Thyroid gland (tissue), 4 donors: ENCODE results near the gene STUM. TPM values are rescaled to one million over a fixed set of nuclear protein-coding genes. Genes with fewer than 3 reads are reported as not detected.
"Not testable (repeated sequence)": the region's sequence is repeated elsewhere in the genome, so short reads cannot be mapped to it uniquely, and the experiment has no call there.

Experiments used
- DNase-seq, 2 donors: peaks; one replicate each; pipeline ENCODE4 v3.0.0-alpha.2; 2019
- H3K27ac ChIP-seq, 3 donors: fragments of 200-600 bp; sonication (generic); 1 replicate in 2 of 3; 2 replicates in 1 of 3; pipeline ENCODE4 v1.5.1; 2016 to 2019; ENCODE audit warnings: mild to moderate bottlenecking in 1 of 3, moderate library complexity in 1 of 3
- H3K27me3 ChIP-seq: fragments of 200-600 bp; sonication (generic); one replicate; pipeline ENCODE4 v1.5.1; 2019
- H3K36me3 ChIP-seq, 2 donors: fragments of 200-600 bp; sonication (generic); one replicate each; pipeline ENCODE4 v1.5.1; 2016 to 2019
- H3K4me1 ChIP-seq, 2 donors: fragments of 200-600 bp; sonication (generic); one replicate each; pipeline ENCODE4 v1.5.1; 2017 to 2019
- H3K4me3 ChIP-seq, 3 donors: fragments of 200-600 bp; sonication (generic); replicated peaks in 1 of 3; 1 replicate in 2 of 3; 2 replicates in 1 of 3; pipeline ENCODE4 v1.5.1; 2016; ENCODE audit warnings: mild to moderate bottlenecking in 1 of 3
- H3K9me3 ChIP-seq: fragments of 200-600 bp; sonication (generic); one replicate; pipeline ENCODE4 v1.5.1; 2017
- POLR2A ChIP-seq, 2 donors: fragments of 450-650 bp; IDR thresholded peaks; one replicate each; pipeline ENCODE4 v1.6.1; 2017; ENCODE audit warnings: antibody characterized with exemption in 2 of 2, mild to moderate bottlenecking in 2 of 2, moderate library complexity in 1 of 2
- WGBS, 2 donors: methylation state at CpG; one replicate each; pipeline ENCODE4 v1.1.5; 2017; 5-methylcytosine and 5-hydroxymethylcytosine counted together
- intact Hi-C: fragments of 100-400 bp; cut with DNase I; formaldehyde crosslinking; loops from one replicate; pipeline ENCODE4 v1.15.1; 2023
- total RNA-seq, 4 donors: library from RNA; depleted of rRNA; stranded (reverse); fragments of >200 nt; gene quantifications; one replicate each; pipeline ENCODE4 v1.2.3, GENCODE V29; 2016
- TF ChIP-seq, protein P1 (sequence below), 6 experiments: fragments of 200-600 bp in 3 of 6; fragments of 450-650 bp in 3 of 6; sonication (generic) in 3 of 6; IDR thresholded peaks; one replicate each; pipeline ENCODE4 v1.5.1; 2016 to 2019; ENCODE audit warnings: antibody characterized with exemption in 6 of 6, mild to moderate bottlenecking in 2 of 6, inconsistent platforms in 1 of 6, moderate library complexity in 1 of 6

Gene STUM
- total RNA-seq, 4 donors from 2014 or later = 0.22 to 1.1 (median 0.48) TPM

GRCh38 chr1:226609836-226610455 lies 61.4 kb downstream of the STUM start:
- no peaks in the 10 kb centered on the region for H3K4me1 ChIP-seq
- TF ChIP-seq, protein P1, sequence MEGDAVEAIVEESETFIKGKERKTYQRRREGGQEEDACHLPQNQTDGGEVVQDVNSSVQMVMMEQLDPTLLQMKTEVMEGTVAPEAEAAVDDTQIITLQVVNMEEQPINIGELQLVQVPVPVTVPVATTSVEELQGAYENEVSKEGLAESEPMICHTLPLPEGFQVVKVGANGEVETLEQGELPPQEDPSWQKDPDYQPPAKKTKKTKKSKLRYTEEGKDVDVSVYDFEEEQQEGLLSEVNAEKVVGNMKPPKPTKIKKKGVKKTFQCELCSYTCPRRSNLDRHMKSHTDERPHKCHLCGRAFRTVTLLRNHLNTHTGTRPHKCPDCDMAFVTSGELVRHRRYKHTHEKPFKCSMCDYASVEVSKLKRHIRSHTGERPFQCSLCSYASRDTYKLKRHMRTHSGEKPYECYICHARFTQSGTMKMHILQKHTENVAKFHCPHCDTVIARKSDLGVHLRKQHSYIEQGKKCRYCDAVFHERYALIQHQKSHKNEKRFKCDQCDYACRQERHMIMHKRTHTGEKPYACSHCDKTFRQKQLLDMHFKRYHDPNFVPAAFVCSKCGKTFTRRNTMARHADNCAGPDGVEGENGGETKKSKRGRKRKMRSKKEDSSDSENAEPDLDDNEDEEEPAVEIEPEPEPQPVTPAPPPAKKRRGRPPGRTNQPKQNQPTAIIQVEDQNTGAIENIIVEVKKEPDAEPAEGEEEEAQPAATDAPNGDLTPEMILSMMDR (IDR thresholded peaks at IDR 0.05) = no peak
- no peak for TF ChIP-seq POLR2A (IDR thresholded peaks at IDR 0.05)
- no peak overlapping the region for H3K4me3 ChIP-seq
- WGBS, 2 donors = 83 to 84% methylated on average over 10 to 11 of the region's 11 CpGs
- no peaks in the 10 kb centered on the region for H3K27me3 ChIP-seq
- no peak overlapping the region for H3K27ac ChIP-seq
- no peak for DNase-seq
- H3K36me3 ChIP-seq = no peaks in the 10 kb centered on the region
- no peaks in the 10 kb centered on the region for H3K9me3 ChIP-seq
- intact Hi-C loops = loop anchor here (5.0 kb wide), 1 partner anchor 63 kb away; the partner anchor contains the start of gene STUM

DNA sequence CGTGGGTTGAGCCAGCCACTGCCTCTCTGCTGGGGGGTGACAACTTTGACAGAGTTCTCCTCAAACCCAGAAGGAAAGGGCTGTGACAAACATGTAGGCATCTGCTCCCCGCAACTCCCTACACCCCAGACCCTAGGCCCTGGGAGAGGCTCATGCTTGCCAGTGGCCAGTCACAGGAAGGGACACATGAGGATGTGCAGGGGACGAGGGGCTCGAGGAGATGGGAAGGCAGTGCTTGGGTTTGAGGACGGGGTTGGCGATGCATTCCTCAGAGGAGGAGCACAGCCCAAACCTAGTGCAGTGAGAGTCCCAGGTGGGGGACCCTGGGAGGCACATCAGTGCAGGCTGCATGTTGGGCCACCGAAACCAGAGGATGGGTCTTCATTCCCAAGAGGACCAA lies 62.1 kb downstream of the STUM start:
- H3K27me3 ChIP-seq = no peaks in the 10 kb centered on the region
- DNase-seq = no peak
- no peaks in the 10 kb centered on the region for H3K4me1 ChIP-seq
- intact Hi-C loops = no loop called here
- no peak for TF ChIP-seq POLR2A (IDR thresholded peaks at IDR 0.05)
- TF ChIP-seq, protein P1 (IDR thresholded peaks at IDR 0.05) = no peak
- no peak overlapping the region for H3K27ac ChIP-seq
- no peak overlapping the region for H3K4me3 ChIP-seq
- no peaks in the 10 kb centered on the region for H3K9me3 ChIP-seq
- H3K36me3 ChIP-seq = no peaks in the 10 kb centered on the region
- WGBS, 2 donors = 86 to 93% methylated on average over 6 to 7 of the region's 7 CpGs

DNA sequence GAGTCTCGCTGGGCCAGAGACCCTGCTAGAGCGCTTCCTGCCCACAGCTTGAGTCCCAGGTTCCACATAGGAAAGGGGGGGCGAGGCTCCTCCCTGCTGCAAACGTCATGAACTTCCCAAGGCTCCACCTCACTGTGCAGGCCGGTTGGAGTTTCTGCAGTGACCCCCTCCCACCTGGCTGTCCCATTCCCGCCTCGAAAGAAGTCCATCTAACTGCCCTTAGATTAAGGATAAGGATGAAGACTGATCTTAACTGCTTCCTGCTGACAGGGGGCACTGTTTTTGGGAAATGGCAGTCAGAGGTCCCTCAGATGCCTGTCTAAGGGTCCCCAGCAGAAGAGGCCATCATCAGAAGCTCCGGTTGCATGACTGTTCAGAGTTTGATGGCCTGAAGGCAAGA lies 62.7 kb downstream of the STUM start:
- Histone ChIP-seq H3K4me3 (no peak overlapping the region), H3K27ac (no peak overlapping the region), H3K4me1 (no peaks in the 10 kb centered on the region), H3K36me3 (no peaks in the 10 kb centered on the region), H3K9me3 (no peaks in the 10 kb centered on the region), H3K27me3 (no peaks in the 10 kb centered on the region)
- no peak for TF ChIP-seq POLR2A (IDR thresholded peaks at IDR 0.05)
- TF ChIP-seq, protein P1 (IDR thresholded peaks at IDR 0.05) = no peak
- WGBS, 2 donors = 50 to 56% methylated on average over 8 of the region's 8 CpGs
- intact Hi-C loops = no loop called here
- DNase-seq = no peak

DNA sequence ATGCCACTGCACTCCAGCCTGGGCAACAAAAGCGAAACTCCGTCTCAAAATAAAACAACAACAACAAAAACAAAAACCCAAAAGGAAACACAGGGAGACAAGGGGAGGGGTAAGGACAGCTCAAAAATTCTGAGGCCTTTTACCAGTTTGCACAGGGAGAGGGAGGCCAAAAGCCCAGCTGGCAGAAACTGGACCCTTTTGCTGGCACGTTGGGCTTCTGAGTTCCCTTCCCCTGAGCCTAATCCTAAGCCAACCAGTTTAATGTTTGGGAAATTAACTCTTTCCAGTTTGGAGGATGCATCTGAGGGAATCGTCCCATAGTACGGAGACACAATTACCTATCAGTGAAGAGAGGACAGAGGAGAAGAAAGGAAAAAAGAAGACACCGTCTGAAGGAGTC lies 63.4 kb downstream of the STUM start:
- H3K27ac ChIP-seq, H3K27me3 ChIP-seq, H3K4me3 ChIP-seq, H3K9me3 ChIP-seq, H3K4me1 ChIP-seq, H3K36me3 ChIP-seq, intact Hi-C loops, DNase-seq: not testable (repeated sequence)
- 79 to 83% methylated on average over 6 of the region's 6 CpGs for WGBS, 2 donors

DNA sequence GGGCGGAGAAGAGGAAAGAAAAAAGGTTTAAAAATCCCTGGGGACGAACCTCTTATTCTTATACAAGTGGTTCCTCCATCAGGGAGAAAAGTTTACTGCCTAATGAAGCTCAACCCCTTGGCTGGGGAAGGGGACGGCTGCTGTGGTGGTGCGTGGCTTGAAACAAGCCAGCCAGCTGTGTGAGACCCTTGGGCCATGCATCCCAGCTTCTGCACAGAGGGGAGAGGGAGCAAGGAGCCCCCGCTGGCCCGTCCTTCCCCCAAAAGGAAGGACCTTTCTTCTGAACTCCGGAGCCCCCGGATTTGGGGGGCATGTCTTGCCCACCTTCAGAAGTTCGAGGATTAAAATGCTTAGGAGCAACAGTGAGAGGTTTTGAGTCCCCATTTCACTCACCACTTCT lies 67.3 kb downstream of the STUM start:
- Histone ChIP-seq H3K9me3 (no peaks in the 10 kb centered on the region), H3K27ac (no peak overlapping the region), H3K4me1 (no peaks in the 10 kb centered on the region), H3K27me3 (no peaks in the 10 kb centered on the region), H3K4me3 (no peak overlapping the region), H3K36me3 (no peaks in the 10 kb centered on the region)
- 85 to 91% methylated on average over 9 of the region's 9 CpGs for WGBS, 2 donors
- intact Hi-C loops = no loop called here
- DNase-seq = no peak
- TF ChIP-seq, protein P1 (IDR thresholded peaks at IDR 0.05) = no peak
- no peak for TF ChIP-seq POLR2A (IDR thresholded peaks at IDR 0.05)
